ENCODE data around the gene RTKN2. TPM values are rescaled to one million over a fixed set of nuclear protein-coding genes. Genes with fewer than 3 reads are reported as not detected.

The RTKN2 gene
- total and polyA plus RNA-seq, 2 donors (not counting 1 experiment from before 2014, with no cell fraction given): 0.07 to 0.22 TPM

GRCh38 chr10:62195675-62195926 is 73.0 kb downstream of the RTKN2 start:
- intact Hi-C loops (cut with micrococcal nuclease): no loop called here
- no peak overlapping the region for H2AFZ ChIP-seq (ENCODE audit: insufficient read depth, low read depth, low read length, poor library complexity, severe bottlenecking)
- DNase-seq (no peak), ATAC-seq (ENCODE audit: low read depth) (no peak)
- Mint-ChIP-seq H3K4me1 (peaks cover 13% of the 10 kb centered on the region), H3K9me3 (ENCODE audit: insufficient read depth) (no peaks in the 10 kb centered on the region), H3K27ac (no peak overlapping the region), H3K4me3 (no peak overlapping the region), H3K27me3 (no peaks in the 10 kb centered on the region)
- WGBS (ENCODE audit: insufficient coverage): no CpG with 5 or more reads among the region's 1 CpG
- ChIA-PET CTCF (interaction anchor here (1.3 to 1.5 kb wide), 2 partner anchors 300 to 445 kb away, joined by 3 to 6 read pairs; no protein-coding TSS in a partner anchor), POLR2A (interaction anchor here (0.5 kb wide), 1 partner anchor 298 kb away, joined by 8 read pairs; no protein-coding TSS in a partner anchor)
- H4K20me1 ChIP-seq (ENCODE audit: control insufficient read depth, insufficient read depth, low read length, poor library complexity, severe bottlenecking): no peaks in the 10 kb centered on the region
- H3K79me2 ChIP-seq (ENCODE audit: control insufficient read depth, insufficient read depth, low read length): no peaks in the 10 kb centered on the region
- TF ChIP-seq CTCF (IDR thresholded peaks at IDR 0.05) (no peak), EZH2 (IDR thresholded peaks at IDR 0.05; ENCODE audit: borderline replicate concordance, insufficient read depth, low read depth, low read length, poor library complexity, severe bottlenecking) (no peak)
- H3K4me3 ChIP-seq (ENCODE audit: control extremely low read depth in 1 of 5, extremely low read depth in 1 of 5, insufficient read depth in 1 of 5, low read depth in 2 of 5, low read length in 4 of 5): no peak overlapping the region
- no peak overlapping the region for H3K4me2 ChIP-seq (replicated peaks; ENCODE audit: low read depth, low read length, poor library complexity, severe bottlenecking)
- H3K36me3 ChIP-seq (replicated peaks in 1 of 2; ENCODE audit: control extremely low read depth in 1 of 2, control insufficient read depth in 1 of 2, extremely low read depth in 1 of 2, insufficient read depth in 2 of 2, low read length in 1 of 2): no peaks in the 10 kb centered on the region
- H3K27ac ChIP-seq (ENCODE audit: low read length in 2 of 2): no peak overlapping the region
- H3K9me3 ChIP-seq (ENCODE audit: control extremely low read depth in 1 of 3, control insufficient read depth in 2 of 3, insufficient read depth in 1 of 3, low read length in 2 of 3): no peaks in the 10 kb centered on the region
- H3K27me3 ChIP-seq (replicated peaks in 1 of 4; ENCODE audit: control extremely low read depth in 1 of 4, control insufficient read depth in 3 of 4, insufficient read depth in 4 of 4, low read length in 3 of 4): no peaks in the 10 kb centered on the region
- H3K4me1 ChIP-seq (ENCODE audit: control insufficient read depth in 2 of 2, insufficient read depth in 2 of 2, low read length in 2 of 2): peaks cover 4 to 5% of the 10 kb centered on the region in 2 donors
- H3K9ac ChIP-seq (ENCODE audit: low read length): no peak overlapping the region

GRCh38 chr10:62194924-62195674 is 73.5 kb downstream of the RTKN2 start:
- no peaks in the 10 kb centered on the region for H3K27me3 ChIP-seq (replicated peaks in 1 of 4; ENCODE audit: control extremely low read depth in 1 of 4, control insufficient read depth in 3 of 4, insufficient read depth in 4 of 4, low read length in 3 of 4)
- Mint-ChIP-seq H3K4me1 (peaks cover 13% of the 10 kb centered on the region), H3K27me3 (no peaks in the 10 kb centered on the region), H3K27ac (no peak overlapping the region), H3K4me3 (no peak overlapping the region), H3K9me3 (ENCODE audit: insufficient read depth) (no peaks in the 10 kb centered on the region)
- H3K36me3 ChIP-seq (replicated peaks in 1 of 2; ENCODE audit: control extremely low read depth in 1 of 2, control insufficient read depth in 1 of 2, extremely low read depth in 1 of 2, insufficient read depth in 2 of 2, low read length in 1 of 2): no peaks in the 10 kb centered on the region
- no CpG with 5 or more reads among the region's 3 CpGs for WGBS (ENCODE audit: insufficient coverage)
- H3K4me2 ChIP-seq (replicated peaks; ENCODE audit: low read depth, low read length, poor library complexity, severe bottlenecking): no peak overlapping the region
- H3K79me2 ChIP-seq (ENCODE audit: control insufficient read depth, insufficient read depth, low read length): no peaks in the 10 kb centered on the region
- no peak overlapping the region for H2AFZ ChIP-seq (ENCODE audit: insufficient read depth, low read depth, low read length, poor library complexity, severe bottlenecking)
- no peak overlapping the region for H3K27ac ChIP-seq (ENCODE audit: low read length in 2 of 2)
- ATAC-seq (ENCODE audit: low read depth): no peak
- H3K9me3 ChIP-seq (ENCODE audit: control extremely low read depth in 1 of 3, control insufficient read depth in 2 of 3, insufficient read depth in 1 of 3, low read length in 2 of 3): no peaks in the 10 kb centered on the region
- DNase-seq: no peak
- H3K9ac ChIP-seq (ENCODE audit: low read length): no peak overlapping the region
- H3K4me1 ChIP-seq (ENCODE audit: control insufficient read depth in 2 of 2, insufficient read depth in 2 of 2, low read length in 2 of 2): peaks cover 4 to 5% of the 10 kb centered on the region in 2 donors
- no peaks in the 10 kb centered on the region for H4K20me1 ChIP-seq (ENCODE audit: control insufficient read depth, insufficient read depth, low read length, poor library complexity, severe bottlenecking)
- CTCF ChIA-PET: interaction anchor here (1.3 to 1.5 kb wide), 2 partner anchors 299 to 444 kb away, joined by 3 to 6 read pairs; no protein-coding TSS in a partner anchor
- no peak overlapping the region for H3K4me3 ChIP-seq (ENCODE audit: control extremely low read depth in 1 of 5, extremely low read depth in 1 of 5, insufficient read depth in 1 of 5, low read depth in 2 of 5, low read length in 4 of 5)
- POLR2A ChIA-PET: interaction anchor here (0.5 kb wide), 1 partner anchor 298 kb away, joined by 8 read pairs; no protein-coding TSS in a partner anchor
- intact Hi-C loops (cut with micrococcal nuclease): no loop called here
- TF ChIP-seq EZH2 (IDR thresholded peaks at IDR 0.05; ENCODE audit: borderline replicate concordance, insufficient read depth, low read depth, low read length, poor library complexity, severe bottlenecking): no peak
- no peak for TF ChIP-seq CTCF (IDR thresholded peaks at IDR 0.05)
